ENCODE data around the gene ASAP3. TPM values are rescaled to one million over a fixed set of nuclear protein-coding genes. Genes with fewer than 3 reads are reported as not detected.

The ASAP3 gene
- total and polyA plus RNA-seq, 9 of the 15 experiments (the other 6 are each of a cell fraction or from before 2014, with no cell fraction given), result 1.7 to 31.2 (median 17.4) TPM

GRCh38 chr1:23481026-23481597 is 2.9 kb downstream of the ASAP3 start (continued):
- TF ChIP-seq PRDM10 (IDR thresholded peaks at IDR 0.05; ENCODE audit: partially characterized antibody), result no peak
- TF ChIP-seq ZSCAN29 (IDR thresholded peaks at IDR 0.05), result no peak
- no peak for TF ChIP-seq HNRNPK (IDR thresholded peaks at IDR 0.05; ENCODE audit: low read depth, low read length, poor library complexity, severe bottlenecking)
- no peak for TF ChIP-seq ZBTB5 (IDR thresholded peaks at IDR 0.05)
- TF ChIP-seq SMAD1 (IDR thresholded peaks at IDR 0.05; ENCODE audit: low read depth, low read length, partially characterized antibody), result no peak
- TF ChIP-seq CTBP1 (IDR thresholded peaks at IDR 0.05; ENCODE audit: borderline replicate concordance), result no peak
- no peak for TF ChIP-seq VEZF1 (CRISPR knock-in tag; IDR thresholded peaks at IDR 0.05)
- no peak for TF ChIP-seq FOXK2 (conservative IDR thresholded peaks at IDR 0.05 in 1 of 2, IDR thresholded peaks at IDR 0.05 in 1 of 2; ENCODE audit: low read depth in 2 of 2)
- no peak for TF ChIP-seq FOXJ2 (tag; IDR thresholded peaks at IDR 0.05)
- TF ChIP-seq BCL6 (CRISPR knock-in tag; IDR thresholded peaks at IDR 0.05), result peak; percentile 47; the same call in 1 of the 2 replicates
- no peak for TF ChIP-seq UBTF (IDR thresholded peaks at IDR 0.05; ENCODE audit: borderline replicate concordance in 1 of 2, low read depth in 2 of 2, low read length in 2 of 2)
- no peak for TF ChIP-seq PHF21A (IDR thresholded peaks at IDR 0.05; ENCODE audit: borderline replicate concordance, low read depth)
- no peak for TF ChIP-seq EZH2 (IDR thresholded peaks at IDR 0.05; ENCODE audit: borderline replicate concordance, low read depth, low read length)
- TF ChIP-seq ZNF3 (CRISPR knock-in tag; IDR thresholded peaks at IDR 0.05), result no peak
- peak; percentile 80; the same call in 1 of the 2 replicates for TF ChIP-seq TCF15 (CRISPR knock-in tag; IDR thresholded peaks at IDR 0.05)
- TF ChIP-seq MCM3 (IDR thresholded peaks at IDR 0.05), result no peak
- no peak for TF ChIP-seq ZNF347 (CRISPR knock-in tag; IDR thresholded peaks at IDR 0.05; ENCODE audit: low read depth)
- TF ChIP-seq HNRNPUL1 (IDR thresholded peaks at IDR 0.05; ENCODE audit: low read length), result no peak
- 0 out of 2 replicates have a peak, but pooled peaks have one; percentile 58 for TF ChIP-seq E2F3 (CRISPR knock-in tag; IDR thresholded peaks at IDR 0.05)
